Breast epithelium (tissue), 3 donors: ENCODE measurements around the gene HDAC10.

Experiments used
- CTCF ChIP-seq, 3 donors: fragments of 450-650 bp; IDR thresholded peaks; one replicate each; pipeline ENCODE4 v1.5.1; 2016 to 2017; ENCODE audit warnings: antibody characterized with exemption in 3 of 3, mild to moderate bottlenecking in 3 of 3, moderate library complexity in 3 of 3
- POLR2A ChIP-seq: fragments of 450-650 bp; IDR thresholded peaks from one replicate; pipeline ENCODE4 v1.6.1; 2016; ENCODE audit warnings: antibody characterized with exemption, mild to moderate bottlenecking, moderate library complexity

DNA sequence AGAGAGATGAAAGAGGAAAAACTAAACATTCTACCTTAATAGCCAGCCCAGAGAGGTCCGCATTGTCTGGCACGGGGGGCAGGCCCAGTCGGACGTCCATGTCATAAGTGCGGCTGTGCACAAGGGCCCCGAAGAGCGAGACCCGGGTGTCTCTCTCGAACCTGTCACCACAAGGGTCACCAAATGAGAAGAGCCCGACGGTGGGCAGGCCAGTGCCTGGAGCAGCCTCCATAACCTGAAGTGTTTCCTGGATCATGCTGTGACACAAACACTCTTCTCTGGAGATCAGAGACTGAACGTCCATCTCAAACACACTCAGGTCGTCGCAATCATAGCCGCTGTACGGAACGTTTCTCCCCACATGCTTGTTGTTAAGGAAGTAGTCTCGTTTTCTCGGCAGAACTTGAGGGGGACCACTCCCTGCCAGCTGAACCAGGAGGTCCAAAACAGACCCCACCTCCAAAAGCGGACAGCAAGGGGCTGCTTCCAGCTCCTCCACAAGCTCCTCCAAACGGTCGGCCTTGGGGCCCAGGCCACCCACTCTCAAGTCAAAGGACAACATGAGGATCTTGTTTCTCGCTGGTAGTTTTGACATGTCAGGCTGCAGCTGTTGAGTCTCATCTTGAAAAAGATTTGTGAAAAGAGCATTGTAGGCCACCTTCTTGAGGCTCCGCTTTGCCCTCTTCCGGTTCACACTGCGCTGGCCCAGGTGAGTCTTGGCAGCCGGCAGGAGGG, 7.2 kb downstream of the HDAC10 start:
- TF ChIP-seq CTCF (IDR thresholded peaks at IDR 0.05): no peak
- no peak for TF ChIP-seq POLR2A
